Heart left ventricle (tissue), 16 donors: Measurements from ENCODE around the gene HLA-F. TPM values are rescaled to one million over a fixed set of nuclear protein-coding genes. Genes with fewer than 3 reads are reported as not detected.

Experiments
- ATAC-seq, 4 donors: fragments of 200-7000 bp; cut with Tn5 transposase; one replicate each; pipeline ENCODE4 v1.9.1; 2020 to 2022; ENCODE audit warnings: moderate library complexity in 4 of 4, mild to moderate bottlenecking in 3 of 4, moderate number of reproducible peaks in 1 of 4
- DNase-seq, 5 donors: peaks; one replicate each; pipeline ENCODE4 v3.0.0-alpha.2; 2020
- H3K27ac ChIP-seq, 12 donors: fragments of 200-600 bp; sonication (generic) in 4 of 12; one replicate each; pipeline versions ENCODE4 v1.5.0 to v1.8.0; 2016 to 2022; ENCODE audit warnings: mild to moderate bottlenecking in 2 of 12
- H3K27me3 ChIP-seq, 9 donors: fragments of 200-600 bp; sonication (generic) in 2 of 9; one replicate each; pipeline versions ENCODE4 v1.5.1 to v1.8.0; 2016 to 2022; ENCODE audit warnings: mild to moderate bottlenecking in 3 of 9
- H3K36me3 ChIP-seq, 9 donors: fragments of 200-600 bp; sonication (generic) in 2 of 9; one replicate each; pipeline versions ENCODE4 v1.5.0 to v1.8.0; 2018 to 2022; ENCODE audit warnings: mild to moderate bottlenecking in 2 of 9
- H3K4me1 ChIP-seq, 12 donors: fragments of 200-600 bp; sonication (generic) in 4 of 12; one replicate each; pipeline versions ENCODE4 v1.5.0 to v1.8.0; 2016 to 2022; ENCODE audit warnings: mild to moderate bottlenecking in 3 of 12
- H3K4me3 ChIP-seq, 12 donors: fragments of 200-600 bp; sonication (generic) in 4 of 12; one replicate each; pipeline versions ENCODE4 v1.5.0 to v1.8.0; 2017 to 2022; ENCODE audit warnings: mild to moderate bottlenecking in 9 of 12, moderate library complexity in 4 of 12
- H3K9me3 ChIP-seq, 12 donors: fragments of 200-600 bp; sonication (generic) in 4 of 12; one replicate each; pipeline versions ENCODE4 v1.5.0 to v1.8.0; 2016 to 2022; ENCODE audit warnings: mild to moderate bottlenecking in 1 of 12
- POLR2A ChIP-seq, 2 donors: fragments of 450-650 bp; IDR thresholded peaks; one replicate each; pipeline ENCODE4 v1.6.1; 2017; ENCODE audit warnings: antibody characterized with exemption in 2 of 2, mild to moderate bottlenecking in 2 of 2, moderate library complexity in 2 of 2
- WGBS, 4 donors: extraction: QIAGEN DNeasy Blood & Tissue Kit in 2 of 4; methylation state at CpG; one replicate each; pipeline versions ENCODE4 v1.1.5 to v1.1.7; 2013 to 2018; 5-methylcytosine and 5-hydroxymethylcytosine counted together
- intact Hi-C, 10 donors: fragments of 100-400 bp; cut with DNase I; formaldehyde crosslinking; loops; one replicate each; pipeline versions ENCODE4 v1.11.1 to v1.14.2; 2022
- polyA plus RNA-seq, 2 donors: library from polyadenylated mRNA; stranded (reverse); fragments of 200-250 nt; gene quantifications; one replicate each; pipeline ENCODE4 v1.2.3, GENCODE V29; 2013
- total RNA-seq, 9 donors: library from RNA; depleted of rRNA in 2 of 9; stranded (reverse); fragments of >200 nt in 2 of 9; fragmentation: NEBNext Ultra II Directional in 3 of 9; extraction: Animal tissue kit (Norgen Biotek cat#: 25700) in 3 of 9; gene quantifications; one replicate each; pipeline versions ENCODE4 v1.1.0 to v1.2.4, GENCODE V29; 2016 to 2023
- TF ChIP-seq, protein P1 (sequence below), 12 donors: fragments of 200-600 bp; sonication (generic) in 4 of 12; IDR thresholded peaks; one replicate each; pipeline versions ENCODE4 v1.5.0 to v1.8.0; 2018 to 2022; ENCODE audit warnings: antibody characterized with exemption in 12 of 12, mild to moderate bottlenecking in 5 of 12
- donor health status: ischemic (EF 13 %, LVEDD 7.1; RV severe dilation, severe dysfunction).
- donor health status: healthy with polysubstance abuse.
- donor health status: DM: no; HTN: yes; CAD: no.
- donor health status: DM: no; HTN: no; CAD: no.
- donor health status: ischemic (EF 25% LVEDD 6.9; RV normal size, moderate dysfunction).
- donor health status: ischemic (EF 25% LVEDD 5.7; RV mildly dilated, moderate dysfunction).
- donor health status: healthy.
- donor health status: DM: yes; HTN: yes; CAD: no.
- donor health status: ischemic (EF 35%, LVEDD 5.7; RV mildly dilated, moderate dysfunction).
- donor health status: nonischemic (EF 11% LVEDD 7.7; RV severe dilation, severe dysfunction).
- donor health status: DM: yes; HTN: yes; CAD: no.
- donor health status: PGD.
- donor health status: ischemic (EF 29% LVEDD 5.4; RV normal size, mild dysfunction).
- donor health status: nonischemic (EF 23%, LVEDD 6.1; RV moderate dilation, normal function).

HLA-F gene
- total and polyA plus RNA-seq, 11 donors = 23.1 to 228 (median 37.8) TPM

GRCh38 chr6:29734046-29735018 is 11.1 kb downstream of the HLA-F start:
- peaks cover 0 to 12% (median 0%) of the 10 kb centered on the region in 9 donors for H3K36me3 ChIP-seq
- peaks cover 0 to 19% (median 5%) of the 10 kb centered on the region in 12 donors for H3K4me1 ChIP-seq
- peaks cover 0 to 5% (median 0%) of the 10 kb centered on the region in 12 donors for H3K9me3 ChIP-seq
- H3K27ac ChIP-seq = no peak overlapping the region
- ATAC-seq (no peak), DNase-seq (no peak)
- TF ChIP-seq POLR2A (IDR thresholded peaks at IDR 0.05) = no peak
- TF ChIP-seq, protein P1, sequence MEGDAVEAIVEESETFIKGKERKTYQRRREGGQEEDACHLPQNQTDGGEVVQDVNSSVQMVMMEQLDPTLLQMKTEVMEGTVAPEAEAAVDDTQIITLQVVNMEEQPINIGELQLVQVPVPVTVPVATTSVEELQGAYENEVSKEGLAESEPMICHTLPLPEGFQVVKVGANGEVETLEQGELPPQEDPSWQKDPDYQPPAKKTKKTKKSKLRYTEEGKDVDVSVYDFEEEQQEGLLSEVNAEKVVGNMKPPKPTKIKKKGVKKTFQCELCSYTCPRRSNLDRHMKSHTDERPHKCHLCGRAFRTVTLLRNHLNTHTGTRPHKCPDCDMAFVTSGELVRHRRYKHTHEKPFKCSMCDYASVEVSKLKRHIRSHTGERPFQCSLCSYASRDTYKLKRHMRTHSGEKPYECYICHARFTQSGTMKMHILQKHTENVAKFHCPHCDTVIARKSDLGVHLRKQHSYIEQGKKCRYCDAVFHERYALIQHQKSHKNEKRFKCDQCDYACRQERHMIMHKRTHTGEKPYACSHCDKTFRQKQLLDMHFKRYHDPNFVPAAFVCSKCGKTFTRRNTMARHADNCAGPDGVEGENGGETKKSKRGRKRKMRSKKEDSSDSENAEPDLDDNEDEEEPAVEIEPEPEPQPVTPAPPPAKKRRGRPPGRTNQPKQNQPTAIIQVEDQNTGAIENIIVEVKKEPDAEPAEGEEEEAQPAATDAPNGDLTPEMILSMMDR (IDR thresholded peaks at IDR 0.05) = no peak
- intact Hi-C loops = loop anchor here in 4 of 10 donors (1.0 to 10.0 kb wide), 3 partner anchors 9 to 103 kb away; no protein-coding TSS in a partner anchor
- WGBS, 4 donors = 60 to 91% (median 67%) methylated on average over 3 of the region's 3 CpGs
- no peaks in the 10 kb centered on the region for H3K27me3 ChIP-seq
- no peak overlapping the region for H3K4me3 ChIP-seq

GRCh38 chr6:29736563-29736962 is 13.3 kb downstream of the HLA-F start:
- Histone ChIP-seq H3K4me3 (no peak overlapping the region), H3K9me3 (peaks cover 0 to 5% (median 0%) of the 10 kb centered on the region in 12 donors), H3K27ac (peak overlapping the region in 4 of 12 donors; percentile 6 to 61 (median 31)), H3K4me1 (peaks cover 0 to 19% (median 5%) of the 10 kb centered on the region in 12 donors), H3K27me3 (no peaks in the 10 kb centered on the region), H3K36me3 (peaks cover 0 to 13% (median 0%) of the 10 kb centered on the region in 9 donors)
- ATAC-seq (peak; percentile 42 to 87 (median 73)), DNase-seq (peak in 1 of 5 donors; percentile 50)
- intact Hi-C loops = loop anchor here in 3 of 10 donors (5.0 to 10.0 kb wide), 2 partner anchors 98 to 101 kb away; no protein-coding TSS in a partner anchor
- 22 to 40% (median 37%) methylated on average over 2 of the region's 2 CpGs for WGBS, 4 donors
- TF ChIP-seq, protein P1 (IDR thresholded peaks at IDR 0.05) = no peak
- TF ChIP-seq POLR2A (IDR thresholded peaks at IDR 0.05) = no peak

- peaks cover 0 to 5% (median 0%) of the 10 kb centered on the region in 12 donors for H3K9me3 ChIP-seq
- ATAC-seq = peak; percentile 68 to 89 (median 88)
- peak overlapping the region in 1 of 12 donors; percentile 5 for H3K27ac ChIP-seq
- H3K27me3 ChIP-seq = no peaks in the 10 kb centered on the region
- DNase-seq = peak in 4 of 5 donors; percentile 63 to 73 (median 68)
- no peak overlapping the region for H3K4me3 ChIP-seq
- 44 to 51% (median 46%) methylated on average over 9 of the region's 9 CpGs for WGBS, 4 donors
- H3K36me3 ChIP-seq = peaks cover 0 to 13% (median 0%) of the 10 kb centered on the region in 9 donors
- no peak for TF ChIP-seq POLR2A (IDR thresholded peaks at IDR 0.05)
- TF ChIP-seq, protein P1 (IDR thresholded peaks at IDR 0.05) = peak; percentile 43 to 83 (median 70)
- peaks cover 0 to 19% (median 5%) of the 10 kb centered on the region in 12 donors for H3K4me1 ChIP-seq
- intact Hi-C loops = loop anchor here in 8 of 10 donors (1.0 to 10.0 kb wide), 8 partner anchors 11 to 99 kb away; no protein-coding TSS in a partner anchor
Observed at GRCh38 chr6:29737707-29738630, 14.7 kb downstream of the HLA-F start.
